ENCODE results near the gene MACROD2.

Gene MACROD2

DNA sequence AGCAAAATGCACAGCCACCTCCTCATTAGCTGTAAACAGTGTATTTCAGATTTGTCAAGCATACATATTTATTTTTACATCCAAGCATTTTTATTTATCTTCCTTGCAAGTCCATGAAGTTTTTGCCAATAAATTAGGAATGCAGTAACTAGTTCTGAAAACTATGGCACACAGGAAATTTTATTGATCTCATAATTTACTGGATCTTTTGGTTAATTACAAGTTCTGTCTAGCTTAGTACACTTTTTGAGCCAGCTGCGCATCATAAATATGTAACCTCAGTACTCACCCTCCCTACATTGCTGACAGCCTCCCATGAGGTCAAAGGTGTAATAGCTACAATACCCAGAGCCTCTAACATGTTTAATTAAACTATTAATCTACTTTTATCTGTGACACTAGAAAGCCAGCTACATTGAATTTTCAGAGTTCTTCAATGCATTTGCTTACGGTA lies 1679.8 kb downstream of the MACROD2 start:
- no peak for DNase-seq

DNA sequence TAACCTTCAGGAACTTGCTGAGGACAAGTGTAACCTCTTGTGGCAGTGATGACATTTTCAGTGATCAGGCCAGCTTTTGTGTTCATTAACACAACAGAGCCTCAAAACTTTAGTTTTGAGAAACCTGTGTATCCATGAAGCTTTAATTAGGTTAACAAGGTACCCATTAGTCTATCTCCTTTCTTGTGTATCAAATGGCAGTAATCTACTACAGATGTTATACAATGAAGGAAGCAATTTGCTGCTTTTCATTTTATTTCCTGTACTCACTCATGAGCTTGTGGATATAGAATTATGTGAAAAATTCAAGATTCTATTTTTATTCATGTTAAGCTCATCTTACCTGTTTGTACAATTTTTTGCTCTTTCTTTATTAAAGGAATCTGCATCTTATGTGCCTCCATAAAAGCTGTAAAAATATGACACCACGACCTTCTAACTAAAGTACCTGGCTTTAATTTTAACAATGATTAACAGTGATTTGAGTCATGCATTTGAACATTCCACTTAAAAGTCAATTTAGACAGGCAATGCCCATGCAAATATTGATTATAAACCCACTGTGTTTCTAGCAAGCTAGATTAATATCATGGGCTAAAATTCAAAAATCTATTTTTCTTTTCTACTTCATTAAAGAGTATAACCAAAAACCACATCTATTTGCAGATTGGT lies 1680.6 kb downstream of the MACROD2 start:
- DNase-seq = no peak

- DNase-seq = no peak
Measured at GRCh38 chr20:15676815-15677214, 1681.5 kb downstream of the MACROD2 start.

DNA sequence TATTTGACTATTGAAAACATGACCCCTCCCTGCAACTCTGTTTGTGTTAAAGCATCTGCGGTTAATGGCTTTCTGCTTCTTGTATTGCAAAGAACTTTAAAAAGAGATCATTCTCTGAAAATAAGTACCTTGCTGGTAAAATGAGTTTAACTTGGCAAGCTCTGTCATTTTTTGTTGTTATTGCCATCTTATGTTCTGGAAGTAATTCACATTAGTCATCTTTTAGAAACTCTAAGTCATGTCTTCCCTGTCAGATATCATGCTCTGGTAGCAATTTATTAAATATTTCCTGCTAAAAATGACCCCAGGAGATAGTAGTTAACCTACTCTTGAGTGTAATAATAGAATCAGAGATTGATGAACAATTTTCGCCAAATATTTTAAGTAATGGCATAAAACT lies 1687.4 kb downstream of the MACROD2 start:
- DNase-seq = no peak

DNA sequence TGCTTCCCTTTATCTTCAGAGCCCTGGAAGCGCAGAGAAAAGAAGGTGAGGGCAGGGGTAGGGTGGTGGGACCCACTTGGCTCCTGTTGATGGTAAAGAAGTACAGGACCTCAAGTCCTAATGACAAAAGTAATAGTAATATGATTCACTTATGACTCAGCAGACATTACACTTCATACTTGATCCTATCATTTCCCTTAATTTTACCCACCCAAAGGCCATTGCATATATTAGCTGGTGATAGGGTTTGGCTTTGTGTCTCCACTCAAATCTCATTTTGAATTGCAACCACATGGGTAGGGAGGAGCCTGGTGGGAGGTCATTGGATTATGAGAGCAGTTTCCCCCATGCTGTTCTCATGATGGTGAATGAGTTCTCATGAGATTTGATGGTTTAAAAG lies 1697.3 kb downstream of the MACROD2 start:
- DNase-seq = no peak

DNA sequence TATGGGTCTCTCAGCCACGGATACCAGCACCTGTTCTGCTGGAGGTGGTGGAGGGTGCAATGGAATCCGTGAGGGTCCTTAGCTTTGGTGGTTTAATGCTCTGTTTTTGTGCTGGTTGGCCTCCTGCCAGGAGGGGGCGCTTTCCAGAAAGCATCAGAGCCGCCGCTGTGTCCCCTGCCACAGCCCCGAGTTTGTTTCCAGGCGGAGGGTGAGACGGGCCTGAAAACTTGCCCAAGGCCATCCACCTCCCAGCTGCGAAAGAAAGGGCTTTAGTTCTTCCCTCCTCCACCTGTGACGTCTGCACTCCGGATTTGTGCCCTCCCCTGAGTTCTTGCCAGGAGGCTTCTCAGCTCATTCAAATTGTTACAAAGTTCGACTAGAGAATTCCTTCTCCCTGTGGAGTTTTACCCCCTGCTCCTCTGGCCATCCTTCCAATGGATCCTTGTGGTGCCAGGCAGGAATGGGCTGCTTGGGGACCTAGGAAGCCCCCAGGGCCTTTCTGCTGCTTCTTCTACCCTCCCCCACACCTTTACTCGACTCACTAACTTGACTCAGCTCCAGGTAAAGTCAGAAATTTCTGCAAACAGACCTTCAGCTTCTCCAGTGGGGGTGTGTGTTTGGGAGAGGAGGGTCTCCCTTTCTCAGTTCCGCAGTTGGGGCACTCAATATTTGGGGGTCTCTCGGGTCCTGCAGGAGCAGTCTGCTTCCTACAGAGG lies 1704.3 kb downstream of the MACROD2 start:
- DNase-seq = no peak

DNA sequence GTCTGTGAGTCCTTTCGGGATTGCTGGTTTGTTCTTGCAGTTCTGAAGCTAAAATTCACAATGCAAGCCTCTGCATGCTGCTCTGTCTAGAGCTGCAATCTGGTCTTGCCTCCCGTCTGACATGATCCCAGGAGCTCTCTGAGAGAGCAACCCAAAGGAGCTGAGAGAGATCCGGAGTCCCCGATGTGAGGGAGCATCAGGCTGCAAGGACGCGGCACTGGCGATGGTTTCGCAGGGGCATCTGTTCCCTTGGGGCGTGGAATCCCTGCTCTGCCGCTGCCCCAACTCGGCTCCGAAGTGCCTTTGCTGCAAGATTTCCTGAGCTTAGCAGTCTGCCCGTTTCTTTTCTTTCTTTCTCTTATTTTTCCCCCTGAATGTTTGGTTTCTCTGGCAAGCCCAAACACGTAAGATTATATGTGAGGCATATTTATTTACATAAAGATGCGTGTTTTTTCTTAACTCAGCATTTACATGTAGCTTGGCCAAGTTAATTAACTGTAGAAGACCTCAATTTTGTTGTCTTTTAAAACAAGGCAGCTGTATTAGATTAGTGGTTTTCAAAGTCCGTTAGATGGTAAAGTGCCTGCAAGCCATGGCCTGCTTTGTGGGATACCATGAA lies 1704.9 kb downstream of the MACROD2 start:
- no peak for DNase-seq

DNA sequence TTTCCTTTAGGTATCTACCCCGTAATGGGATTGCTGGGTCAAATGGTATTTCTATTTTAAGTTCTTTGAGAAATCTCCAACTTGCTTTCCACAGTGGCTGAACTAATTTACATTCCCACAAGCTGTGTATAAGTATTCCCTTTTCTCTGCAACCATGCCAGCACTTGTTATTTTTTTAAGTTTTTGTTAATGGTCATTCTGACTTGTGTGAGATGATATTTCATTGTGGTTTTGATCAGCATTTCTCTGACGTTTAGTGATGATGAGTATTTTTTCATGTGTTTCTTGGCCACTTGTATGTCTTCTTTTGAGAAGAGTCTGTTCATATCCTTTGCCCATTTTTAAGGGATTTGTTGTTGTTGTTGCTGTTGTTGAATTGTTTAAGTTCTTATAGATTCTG lies 1706.8 kb downstream of the MACROD2 start:
- DNase-seq = no peak

DNA sequence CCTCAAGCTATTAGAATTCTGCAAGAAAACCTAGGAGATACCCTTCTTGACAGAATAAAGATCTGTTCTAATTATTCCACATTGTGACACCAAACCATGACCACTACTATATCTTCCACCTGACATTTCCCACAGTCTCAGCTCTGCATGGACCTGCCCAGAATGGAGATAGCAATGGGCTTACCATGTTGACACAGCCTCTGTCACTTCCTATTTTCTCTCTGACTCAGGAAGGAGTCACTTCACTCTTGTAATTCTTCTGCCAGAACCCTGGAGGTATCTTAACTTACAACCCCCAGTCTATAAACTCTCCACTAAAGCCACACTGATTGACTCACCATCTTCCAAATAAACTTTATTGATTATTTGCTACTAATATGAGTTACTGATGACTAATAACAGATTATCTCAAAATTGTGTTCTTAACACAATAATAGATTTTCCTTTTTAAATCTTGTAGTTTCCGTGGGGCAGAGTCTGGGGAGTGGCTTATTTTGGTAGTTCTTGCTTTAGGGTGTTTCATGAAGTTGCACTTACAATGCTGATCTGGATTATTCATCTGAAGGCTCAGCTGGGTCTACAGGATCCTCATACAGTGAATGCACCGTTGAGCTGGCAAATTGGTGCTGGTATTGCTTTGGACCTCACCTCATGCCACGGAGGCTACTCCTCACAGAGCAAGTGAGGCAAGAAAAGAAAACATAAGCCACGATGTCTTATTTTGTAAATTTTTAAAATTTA lies 1708.0 kb downstream of the MACROD2 start:
- no peak for DNase-seq

GRCh38 chr20:15705975-15706374 lies 1710.7 kb downstream of the MACROD2 start:
- no peak for DNase-seq

DNA sequence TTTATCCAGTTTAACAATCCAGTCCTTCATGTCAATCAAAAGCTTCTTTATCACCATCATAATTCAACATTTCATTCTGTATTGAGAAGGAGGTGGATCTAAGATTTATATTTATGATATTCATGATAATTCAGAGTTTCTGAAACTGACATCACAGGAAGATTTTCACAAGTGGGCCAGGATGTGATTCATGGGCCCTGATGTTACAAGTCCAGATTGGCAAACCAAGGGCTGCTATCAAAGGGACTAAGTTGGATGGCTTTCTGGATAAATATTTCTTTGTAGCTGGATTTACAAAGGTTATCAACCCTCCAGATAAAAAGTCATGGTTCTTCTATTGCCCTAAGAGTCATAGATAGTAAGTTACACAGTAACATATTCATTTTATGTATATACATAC lies 1711.4 kb downstream of the MACROD2 start:
- DNase-seq = no peak

DNA sequence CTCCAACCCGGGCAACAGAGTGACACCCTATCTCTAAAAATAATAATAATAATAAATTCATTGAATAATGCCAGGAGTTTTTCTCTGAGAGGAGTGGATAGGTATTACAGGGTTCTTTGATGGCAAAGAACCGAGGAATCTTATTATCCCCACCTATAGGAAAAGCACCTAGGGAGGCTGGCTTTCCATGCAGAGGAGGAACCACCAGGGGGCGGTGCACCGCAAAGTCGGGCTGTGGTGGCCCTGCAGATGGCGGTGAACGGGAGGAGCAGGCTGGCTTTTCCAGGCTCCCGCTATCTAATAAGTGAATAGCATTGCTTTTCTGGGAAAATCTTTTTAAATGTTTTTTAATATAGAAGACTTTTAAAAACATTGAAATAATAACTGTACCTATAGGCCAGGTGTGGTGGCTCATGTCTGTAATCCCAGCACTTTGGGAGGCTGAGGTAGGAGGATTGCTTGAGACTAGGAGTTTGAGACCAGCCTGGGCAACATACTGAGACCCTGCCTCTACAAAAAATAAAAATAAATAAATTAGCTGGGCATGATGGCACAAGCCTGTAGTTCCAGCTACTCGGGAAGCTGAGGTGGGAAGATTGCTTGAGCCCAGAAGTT lies 1713.8 kb downstream of the MACROD2 start:
- DNase-seq = peak; percentile 9

- no peak for DNase-seq
Measured at GRCh38 chr20:15710636-15711035, 1715.3 kb downstream of the MACROD2 start.

- DNase-seq = no peak
Measured at GRCh38 chr20:15711177-15711576, 1715.9 kb downstream of the MACROD2 start.

DNA sequence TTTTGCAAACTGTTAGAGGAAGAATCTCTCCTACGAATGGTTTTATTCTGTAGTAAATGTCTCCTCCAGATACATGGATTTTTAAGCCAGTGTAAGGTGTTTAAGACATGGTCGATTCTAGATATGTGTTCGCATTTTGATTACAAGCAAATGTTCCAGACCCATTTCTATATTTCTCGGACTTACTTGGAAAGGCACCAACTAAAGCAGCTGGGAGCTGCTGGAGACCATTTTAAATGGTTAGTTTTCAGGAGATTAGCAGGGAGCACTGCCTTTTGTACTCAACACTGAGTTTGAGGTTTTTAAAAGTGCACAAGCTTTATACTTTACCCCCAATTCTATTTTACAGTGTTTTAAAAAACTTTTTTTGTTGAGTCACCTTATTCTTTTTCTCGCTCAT lies 1720.9 kb downstream of the MACROD2 start:
- no peak for DNase-seq

DNA sequence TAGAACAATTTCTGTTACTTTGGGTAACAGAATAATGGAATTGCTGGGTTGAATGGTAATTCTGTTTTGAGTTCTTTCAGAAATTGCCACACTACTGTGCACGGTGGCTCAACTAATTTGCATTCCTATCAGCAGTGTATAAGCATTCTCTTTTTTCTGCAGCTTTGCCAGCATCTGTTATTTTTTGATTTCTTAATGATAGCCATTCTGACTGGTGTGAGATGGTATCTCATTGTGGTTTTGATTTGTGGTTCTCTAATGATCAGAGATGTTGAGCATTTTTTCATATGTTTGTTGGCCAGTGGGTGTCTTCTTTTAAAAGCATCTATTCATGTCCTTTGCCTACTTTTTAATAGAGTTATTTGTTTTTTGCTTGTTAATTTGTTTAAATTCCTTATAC lies 1731.1 kb downstream of the MACROD2 start:
- no peak for DNase-seq

- DNase-seq = no peak
Measured at GRCh38 chr20:15734052-15734451, 1738.7 kb downstream of the MACROD2 start.

DNA sequence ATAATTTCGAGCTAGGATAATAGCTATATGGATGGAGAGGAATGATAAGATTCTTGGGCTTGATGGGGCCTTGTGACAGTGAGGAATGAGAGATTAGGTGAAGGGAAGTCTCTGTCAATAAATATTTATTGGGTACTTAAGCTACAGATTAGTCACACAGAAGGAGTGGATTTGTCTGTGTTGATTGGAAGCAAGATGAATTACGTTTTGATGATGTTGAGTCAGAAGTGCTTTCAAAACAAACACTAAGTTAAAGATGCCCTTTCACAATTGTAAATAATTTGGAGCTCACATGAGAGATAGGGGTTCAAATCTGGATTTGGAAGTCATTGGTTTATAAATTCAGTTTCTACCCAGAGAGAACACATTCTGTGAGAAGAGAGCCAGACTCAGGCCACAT lies 1743.7 kb downstream of the MACROD2 start:
- no peak for DNase-seq

DNA sequence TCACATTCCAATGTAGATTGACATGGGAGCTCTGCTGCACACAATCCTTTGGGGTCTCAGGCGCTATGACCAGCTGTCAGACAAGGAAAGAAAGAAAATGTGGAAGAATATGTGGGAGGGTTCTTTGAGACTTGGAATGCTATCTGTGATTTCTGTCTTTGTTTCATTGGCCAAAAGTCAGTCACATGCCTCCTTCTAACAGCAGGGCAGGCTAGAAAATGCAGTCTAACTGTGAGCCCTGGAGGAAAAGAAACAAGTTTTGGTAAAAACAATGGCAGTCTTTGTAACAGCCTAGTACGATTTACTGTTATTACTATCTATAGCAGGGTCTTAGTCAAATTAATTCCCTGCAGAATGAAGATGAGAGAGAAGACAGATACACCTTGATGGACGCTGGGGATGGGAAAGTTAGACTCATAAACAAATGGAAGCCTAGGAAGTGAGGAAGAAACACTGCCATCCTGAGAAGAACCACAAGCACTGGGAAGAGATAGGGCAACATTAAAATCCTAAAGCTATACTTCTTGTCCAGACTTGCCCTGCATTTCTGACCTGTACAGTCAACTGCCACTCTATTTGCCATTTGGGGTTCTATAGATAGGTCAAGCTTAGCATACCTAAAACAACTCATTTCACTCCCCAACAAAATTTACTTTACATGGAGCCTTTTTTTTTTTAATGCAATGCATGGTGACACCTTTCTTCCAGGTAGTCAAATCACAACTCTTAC lies 1744.9 kb downstream of the MACROD2 start:
- no peak for DNase-seq

DNA sequence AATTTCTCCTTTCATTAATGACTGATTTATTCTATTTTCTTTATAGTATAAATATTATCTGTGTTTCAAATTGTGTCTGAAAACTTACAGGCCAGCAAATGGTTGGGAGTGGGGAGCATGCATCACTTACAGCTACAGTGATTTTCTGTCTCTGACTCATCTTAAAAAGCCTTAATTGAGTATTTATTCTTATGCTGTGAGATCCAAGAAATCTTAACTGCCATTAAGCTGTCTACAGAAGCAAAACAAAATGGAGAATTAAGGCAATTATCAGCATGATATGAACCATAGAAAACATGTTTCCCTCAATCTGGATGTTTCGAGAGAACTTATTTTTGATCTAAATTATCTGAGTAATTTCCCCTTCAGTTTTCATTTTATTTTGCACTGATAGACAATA lies 1746.8 kb downstream of the MACROD2 start:
- no peak for DNase-seq

- no peak for DNase-seq
Measured at GRCh38 chr20:15742627-15743026, 1747.3 kb downstream of the MACROD2 start.

DNA sequence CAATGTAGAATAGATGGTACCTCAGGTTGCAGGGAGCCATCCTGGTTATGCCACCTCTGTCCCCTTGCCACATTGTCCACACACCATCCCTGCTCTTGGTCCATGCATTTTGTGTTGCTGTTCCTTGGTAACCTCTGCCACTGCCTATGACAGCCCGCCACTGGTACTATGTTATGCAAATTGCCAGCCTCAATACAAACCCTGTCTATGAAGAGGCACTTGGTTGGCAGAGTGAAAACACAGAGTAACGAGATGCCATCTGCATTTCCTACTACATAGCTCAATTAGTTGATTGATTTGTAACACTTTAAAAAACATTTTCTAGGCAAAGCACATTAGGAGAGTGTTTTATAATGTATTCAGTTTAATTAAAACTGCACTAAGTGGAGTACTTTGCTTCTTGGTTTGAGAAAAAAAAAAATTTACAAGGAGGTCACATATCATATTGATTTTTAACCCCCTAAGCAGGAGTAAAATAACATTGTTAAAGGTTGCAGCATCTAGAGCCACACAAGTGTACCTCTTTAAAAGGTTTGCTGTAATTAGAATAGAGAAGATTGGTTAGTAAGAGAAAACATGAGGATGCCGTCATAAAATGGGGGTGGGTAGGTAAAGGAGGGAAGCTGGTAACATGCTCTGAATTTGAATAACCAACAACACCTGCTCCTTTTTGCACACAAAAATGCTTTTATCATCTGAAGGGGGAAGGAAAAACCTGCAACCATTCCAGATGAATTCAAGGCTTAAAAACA lies 1760.9 kb downstream of the MACROD2 start:
- no peak for DNase-seq

Data from NCI-H345 (cell line).